ES-I3 (cell line): ENCODE data around the gene ADM2.

Source experiments
- H3K36me3 ChIP-seq: 2 replicates; pipeline ENCODE4 v1.6.1; 2013; ENCODE audit warnings: mild to moderate bottlenecking, low read length, control low read depth, moderate library complexity; ENCODE audit not compliant: insufficient read depth
- H3K4me1 ChIP-seq: 2 replicates; pipeline ENCODE4 v1.6.1; 2013; ENCODE audit warnings: mild to moderate bottlenecking, control low read depth, low read length; ENCODE audit not compliant: insufficient read depth
- H3K9ac ChIP-seq: 2 replicates; pipeline ENCODE4 v1.6.1; 2013; ENCODE audit warnings: low read depth, mild to moderate bottlenecking, low read length, moderate library complexity
- H3K9me3 ChIP-seq: 2 replicates; pipeline ENCODE4 v1.6.1; 2013; ENCODE audit warnings: mild to moderate bottlenecking, low read length, moderate library complexity; ENCODE audit not compliant: control insufficient read depth, insufficient read depth

Gene ADM2

DNA sequence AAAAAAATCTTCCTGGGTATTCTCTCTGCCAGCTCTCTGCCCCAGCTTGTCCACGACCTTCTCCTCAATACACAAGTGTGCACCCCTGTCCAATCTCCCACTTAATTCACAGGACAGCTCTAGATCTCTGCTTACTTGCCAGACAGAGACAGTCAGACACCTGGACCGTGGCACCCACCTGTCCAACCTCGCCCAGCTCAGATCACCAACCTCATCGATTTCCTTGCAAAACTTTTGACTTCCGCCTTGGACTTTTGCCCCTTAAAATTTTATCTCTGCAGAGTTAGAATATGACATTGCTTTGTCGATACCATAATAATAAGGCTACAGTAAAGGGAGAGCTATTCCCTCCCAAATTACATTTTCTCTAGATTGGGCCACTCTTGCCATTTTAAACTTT lies 15.8 kb downstream of the ADM2 start:
- Histone ChIP-seq H3K9me3 (no peaks in the 10 kb centered on the region), H3K36me3 (no peaks in the 10 kb centered on the region), H3K9ac (no peak overlapping the region), H3K4me1 (peaks cover 5% of the 10 kb centered on the region; the same call in 1 of the 2 replicates)

DNA sequence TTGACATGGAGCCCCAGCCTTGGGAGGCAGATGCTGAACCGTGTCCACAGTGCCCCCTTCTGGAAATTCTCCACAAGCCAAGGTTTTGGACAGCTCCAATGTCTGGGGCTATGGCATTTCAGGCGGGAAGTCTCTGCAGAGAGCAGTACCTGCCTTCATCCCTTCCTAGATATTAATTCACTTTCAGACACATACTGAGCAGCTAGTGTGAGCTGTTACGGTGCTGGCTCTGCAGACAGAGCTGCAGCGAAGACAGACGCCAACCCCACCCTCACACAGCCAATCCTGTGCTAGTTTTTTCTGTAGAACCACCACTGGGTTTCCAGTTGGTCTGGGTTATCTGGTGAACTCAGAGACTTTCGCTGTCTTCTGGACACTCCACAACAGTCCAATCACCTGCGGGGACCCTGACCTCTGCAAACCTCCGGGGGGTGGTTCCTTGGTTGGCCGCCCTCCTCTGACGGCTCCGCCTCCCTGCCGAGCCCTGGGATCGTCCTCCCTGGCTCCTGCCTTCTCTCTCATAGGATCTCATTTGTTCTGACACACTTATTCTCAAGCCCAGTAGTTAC lies 17.1 kb downstream of the ADM2 start:
- Histone ChIP-seq H3K9me3 (no peaks in the 10 kb centered on the region), H3K9ac (peak overlapping the region; percentile 40; the same call in 1 of the 2 replicates), H3K4me1 (peaks cover 5% of the 10 kb centered on the region; the same call in 1 of the 2 replicates), H3K36me3 (no peaks in the 10 kb centered on the region)

DNA sequence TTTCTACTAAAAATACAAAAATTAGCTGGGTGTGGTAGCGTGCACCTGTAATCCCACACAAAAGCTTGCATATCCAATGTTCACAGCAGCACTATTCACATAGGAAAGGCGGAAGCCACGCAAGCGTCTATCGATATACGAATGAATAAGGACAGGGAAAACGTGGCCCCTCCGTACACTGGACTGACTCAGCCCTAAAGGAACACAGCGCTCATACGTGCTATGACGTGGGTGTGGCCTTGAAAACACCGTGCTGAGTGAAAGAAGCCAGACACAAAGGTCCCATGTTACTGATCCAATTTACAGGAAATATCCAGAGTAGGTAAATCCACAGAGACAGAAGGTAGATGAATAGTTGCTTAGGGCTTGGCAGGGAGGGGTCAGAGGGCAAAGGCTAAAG lies 19.1 kb downstream of the ADM2 start:
- peaks cover 5% of the 10 kb centered on the region; the same call in 1 of the 2 replicates for H3K4me1 ChIP-seq
- H3K9me3 ChIP-seq = no peaks in the 10 kb centered on the region
- no peak overlapping the region for H3K9ac ChIP-seq
- H3K36me3 ChIP-seq = no peaks in the 10 kb centered on the region

DNA sequence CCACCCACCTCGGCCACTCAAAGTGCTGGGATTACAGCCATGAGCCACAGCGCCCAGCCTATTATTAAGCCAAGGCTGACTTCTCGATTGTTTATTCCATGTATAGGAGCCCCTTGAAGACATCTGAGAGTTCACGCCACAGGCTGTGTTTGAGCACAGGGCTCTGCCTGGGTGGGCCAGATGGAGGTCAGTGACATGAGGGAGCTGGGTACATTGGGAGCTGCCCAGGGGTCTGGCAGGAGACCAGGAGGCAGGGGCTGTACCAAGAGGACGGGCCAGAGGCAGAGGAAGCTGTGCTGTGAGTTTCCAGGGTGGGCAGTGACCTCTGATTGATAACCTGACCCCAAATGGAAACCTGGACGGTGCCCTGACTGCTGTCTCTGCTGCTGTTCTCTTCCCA lies 20.8 kb downstream of the ADM2 start:
- Histone ChIP-seq H3K9me3 (no peaks in the 10 kb centered on the region), H3K4me1 (peaks cover 5% of the 10 kb centered on the region), H3K9ac (no peak overlapping the region), H3K36me3 (no peaks in the 10 kb centered on the region)

DNA sequence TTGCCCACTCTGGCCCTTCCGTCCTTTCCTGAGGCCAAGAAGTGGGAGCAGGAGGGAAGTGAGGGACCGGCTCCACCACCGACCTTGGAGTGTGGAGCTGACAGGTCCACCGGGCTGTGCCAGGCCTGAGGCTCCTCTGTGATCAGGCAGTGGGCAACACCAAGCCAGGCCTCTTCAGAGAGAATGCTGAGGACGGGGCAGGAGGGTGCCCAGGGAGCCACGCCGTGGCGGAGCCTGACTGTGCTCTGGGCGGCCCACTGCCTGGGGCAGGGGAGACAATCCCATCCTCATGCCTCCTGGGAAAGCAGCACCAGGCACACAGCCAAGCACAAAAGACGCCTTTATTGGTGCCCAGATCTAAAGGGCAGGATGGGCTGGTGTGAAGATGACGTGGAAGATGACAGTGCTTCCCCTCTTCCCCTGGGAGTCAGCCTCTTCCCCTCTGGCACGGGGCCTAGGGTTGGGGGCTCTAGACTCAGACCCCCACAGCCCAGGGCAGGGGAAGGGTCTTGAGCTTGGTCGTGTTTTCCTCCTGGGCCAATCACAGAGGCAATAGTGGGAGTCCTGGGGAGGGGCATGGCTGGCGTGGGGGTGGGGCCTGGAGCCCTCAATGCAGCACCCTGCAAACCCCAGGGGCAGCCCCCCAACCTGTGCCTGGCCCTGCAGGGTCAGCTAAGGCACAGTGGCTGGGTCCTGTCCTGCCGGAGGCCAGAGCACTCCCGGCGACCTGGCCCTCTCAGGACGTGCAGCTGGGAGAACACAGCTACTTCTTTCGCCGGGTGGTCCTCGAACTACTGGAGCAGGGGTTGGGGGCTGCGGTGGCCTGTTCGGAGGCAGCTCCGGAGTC lies 21.5 kb downstream of the ADM2 start:
- Histone ChIP-seq H3K36me3 (no peaks in the 10 kb centered on the region), H3K4me1 (peaks cover 5% of the 10 kb centered on the region), H3K9ac (no peak overlapping the region), H3K9me3 (no peaks in the 10 kb centered on the region)

DNA sequence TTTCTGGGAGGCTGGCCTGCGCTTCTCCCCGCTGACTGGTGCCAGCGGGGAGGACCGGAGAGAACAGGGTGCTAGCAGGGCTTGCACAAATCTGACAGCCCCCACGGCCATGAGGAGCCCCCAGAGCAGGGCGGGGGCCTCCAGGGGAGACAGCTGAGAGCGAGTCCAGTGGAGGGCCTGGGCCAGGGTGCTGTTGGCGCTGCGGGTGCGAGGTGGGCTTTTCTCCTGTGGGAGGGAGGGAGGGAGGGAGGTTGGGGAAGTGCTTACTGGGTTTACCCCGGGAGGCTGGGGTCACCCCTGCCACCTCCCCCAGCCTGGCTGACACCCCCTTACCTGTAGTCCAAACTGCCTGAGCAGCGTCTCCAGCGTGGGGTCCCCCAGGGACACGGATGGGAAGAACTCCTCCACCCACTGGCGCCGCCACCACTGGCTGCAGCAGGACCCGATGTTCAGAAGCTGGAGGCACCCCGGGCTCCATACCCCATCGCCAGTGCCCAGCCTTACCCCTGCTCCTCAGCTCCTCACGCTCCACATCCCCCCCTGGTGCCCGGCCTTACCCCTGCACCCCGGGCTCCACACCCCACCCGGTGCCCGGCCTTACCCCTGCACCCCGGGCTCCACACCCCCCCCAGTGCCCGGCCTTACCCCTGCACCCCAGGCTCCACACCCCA lies 22.3 kb downstream of the ADM2 start:
- Histone ChIP-seq H3K36me3 (no peaks in the 10 kb centered on the region), H3K4me1 (peaks cover 3% of the 10 kb centered on the region), H3K9ac (no peak overlapping the region), H3K9me3 (no peaks in the 10 kb centered on the region)

DNA sequence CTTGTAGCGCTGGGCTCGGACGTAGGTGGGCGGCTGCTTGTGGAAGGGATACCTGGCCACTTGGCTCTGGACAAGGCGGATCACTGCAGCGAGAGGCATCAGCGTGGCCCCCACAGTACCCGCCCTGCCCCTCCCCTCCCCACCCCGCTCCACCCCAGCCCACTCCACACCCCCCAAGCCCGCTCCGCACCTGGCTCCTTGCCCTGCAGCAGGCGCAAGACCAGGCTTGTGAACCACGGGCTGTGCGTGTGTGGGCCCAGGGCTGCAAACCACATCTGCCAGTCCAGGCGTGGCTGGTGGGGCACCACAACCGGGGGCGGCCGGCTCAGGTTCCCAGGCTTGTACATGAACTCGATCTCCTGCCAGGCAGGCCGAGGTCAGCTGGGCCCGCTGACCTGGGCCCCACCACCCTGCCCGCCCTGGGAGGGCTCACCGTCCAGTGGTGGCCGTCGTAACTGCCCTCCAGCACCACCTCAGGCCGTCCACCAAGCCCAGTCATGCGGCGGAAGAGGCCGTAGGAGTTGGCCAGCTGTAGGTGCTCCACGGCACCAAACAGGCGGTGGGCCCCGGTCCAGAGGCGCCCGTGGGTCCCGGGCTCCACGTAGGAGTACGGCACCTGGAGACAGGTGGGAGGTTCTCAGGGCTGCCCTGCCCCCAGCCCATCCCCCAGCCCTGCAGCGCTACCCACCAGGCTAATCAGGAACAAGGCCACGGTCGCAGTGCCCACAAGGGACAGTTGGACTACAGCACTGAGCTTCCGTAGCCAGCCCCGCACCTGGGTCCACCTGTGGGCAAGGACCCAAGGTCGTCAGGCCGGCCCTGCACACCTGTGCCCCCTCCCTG lies 23.2 kb downstream of the ADM2 start:
- H3K9ac ChIP-seq = no peak overlapping the region

DNA sequence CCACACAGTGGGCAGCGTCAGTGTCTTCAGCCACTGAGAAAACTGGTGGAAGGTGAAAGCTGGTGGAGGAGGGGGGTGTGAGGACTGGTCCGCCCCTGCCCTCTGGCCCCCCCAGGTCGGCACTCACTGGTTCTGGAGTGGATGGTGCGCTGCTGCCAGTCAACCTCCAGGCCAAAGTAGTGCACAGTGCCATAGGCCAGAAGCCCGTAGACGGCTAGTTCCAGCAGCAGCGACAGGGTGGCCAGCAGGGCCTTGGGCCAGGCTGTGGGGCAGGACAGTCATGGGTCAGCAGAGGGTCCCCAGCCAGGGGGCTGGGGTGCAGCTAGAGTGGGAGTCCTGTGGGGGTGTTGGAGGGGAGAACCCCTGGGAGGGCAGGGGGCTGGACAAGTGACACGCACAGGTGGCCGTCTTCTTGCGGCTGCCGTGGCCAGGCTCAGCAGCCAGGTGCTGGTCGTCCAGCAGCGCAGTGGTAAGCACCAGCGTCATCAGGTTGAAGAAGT lies 24.0 kb downstream of the ADM2 start:
- Histone ChIP-seq H3K9me3 (no peaks in the 10 kb centered on the region), H3K36me3 (no peaks in the 10 kb centered on the region), H3K4me1 (peaks cover 6% of the 10 kb centered on the region; the same call in 1 of the 2 replicates), H3K9ac (no peak overlapping the region)

More for the DNA sequence above, 23.2 kb downstream of the ADM2 start:
- Histone ChIP-seq H3K4me1 (peaks cover 6% of the 10 kb centered on the region; the same call in 1 of the 2 replicates), H3K9me3 (no peaks in the 10 kb centered on the region), H3K36me3 (no peaks in the 10 kb centered on the region)

DNA sequence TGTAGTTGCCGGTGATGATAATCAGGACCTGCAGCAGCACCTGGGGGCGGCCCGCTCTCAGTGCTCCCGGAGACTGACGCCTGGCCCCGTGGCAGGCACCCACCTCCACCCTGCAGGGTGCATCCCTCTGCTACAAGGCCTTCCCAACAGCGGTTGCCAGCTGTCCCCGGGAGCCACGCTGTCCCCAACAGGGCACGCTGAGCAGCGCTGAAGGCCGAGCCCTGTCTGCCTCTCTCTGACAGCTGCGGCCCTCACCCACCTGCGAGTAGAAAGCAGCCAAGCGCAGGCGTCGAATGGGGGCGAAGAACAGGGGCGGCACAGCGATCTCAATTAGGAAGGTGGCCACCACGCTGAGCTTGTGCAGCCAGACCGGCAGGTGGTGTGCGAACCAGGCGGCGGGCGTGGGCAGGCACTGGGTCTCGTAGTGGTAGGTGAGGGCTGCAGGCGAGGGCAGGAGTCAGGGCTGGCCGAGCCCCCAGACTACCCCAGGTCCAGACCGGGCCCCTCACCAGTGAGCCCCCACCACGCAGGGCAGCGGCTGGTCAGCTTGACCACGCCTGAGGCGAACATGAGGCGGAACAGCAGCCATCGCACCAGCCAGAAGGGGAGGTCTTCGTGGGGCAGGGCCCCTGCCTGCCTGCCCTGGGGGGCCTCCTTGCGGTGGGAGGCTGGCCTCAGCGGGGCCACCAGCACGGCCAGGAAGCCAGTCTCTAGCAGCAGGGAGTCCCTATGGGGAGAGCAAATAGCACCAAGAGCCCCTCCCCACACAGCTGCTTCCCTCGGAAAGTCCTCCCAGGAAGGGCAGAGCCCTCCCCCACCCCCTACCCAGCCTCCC lies 24.6 kb downstream of the ADM2 start:
- Histone ChIP-seq H3K9ac (no peak overlapping the region), H3K36me3 (no peaks in the 10 kb centered on the region), H3K9me3 (no peaks in the 10 kb centered on the region), H3K4me1 (peaks cover 6% of the 10 kb centered on the region; the same call in 1 of the 2 replicates)

DNA sequence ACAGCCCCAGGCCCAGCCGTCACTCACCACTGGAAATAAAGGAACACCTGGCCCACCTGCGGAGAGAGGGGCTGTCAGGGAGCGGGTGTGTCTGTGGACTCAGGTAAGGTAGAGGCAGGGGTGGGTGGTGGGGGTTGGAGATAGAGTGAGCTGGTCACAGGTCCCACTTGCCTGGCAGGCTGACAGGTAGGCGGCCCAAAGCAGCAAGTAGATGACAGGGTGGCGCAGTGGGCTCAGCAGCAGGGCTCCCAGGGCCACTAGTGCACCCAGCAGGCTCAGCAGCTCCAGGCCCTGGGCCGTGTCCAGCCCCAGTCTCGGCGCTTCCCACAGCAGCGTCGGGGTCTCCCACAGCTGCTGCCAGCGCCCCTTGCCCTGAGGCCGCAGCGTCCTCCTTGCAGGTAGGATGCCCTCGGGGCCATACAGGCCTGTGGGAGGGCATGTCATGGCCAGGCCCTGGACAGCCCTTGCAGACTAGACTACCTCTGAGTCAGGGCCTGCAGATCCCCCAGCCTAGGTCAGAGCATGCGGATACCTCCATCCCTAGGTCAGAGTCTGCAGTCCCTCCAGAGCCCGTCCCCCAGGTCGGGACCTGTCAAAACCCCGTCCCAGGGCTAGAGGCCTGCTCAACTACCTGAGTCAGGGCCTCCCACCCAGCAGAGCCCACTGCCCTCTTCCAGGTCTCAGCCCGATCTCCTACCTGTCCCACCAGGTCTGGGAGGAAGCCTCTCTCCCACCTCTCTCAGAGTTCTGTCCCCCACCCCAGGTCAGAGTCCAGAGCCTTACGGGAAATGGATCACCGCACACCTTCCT lies 25.5 kb downstream of the ADM2 start:
- Histone ChIP-seq H3K4me1 (peaks cover 6% of the 10 kb centered on the region; the same call in 1 of the 2 replicates), H3K9ac (peak overlapping the region; percentile 55), H3K36me3 (no peaks in the 10 kb centered on the region), H3K9me3 (no peaks in the 10 kb centered on the region)

DNA sequence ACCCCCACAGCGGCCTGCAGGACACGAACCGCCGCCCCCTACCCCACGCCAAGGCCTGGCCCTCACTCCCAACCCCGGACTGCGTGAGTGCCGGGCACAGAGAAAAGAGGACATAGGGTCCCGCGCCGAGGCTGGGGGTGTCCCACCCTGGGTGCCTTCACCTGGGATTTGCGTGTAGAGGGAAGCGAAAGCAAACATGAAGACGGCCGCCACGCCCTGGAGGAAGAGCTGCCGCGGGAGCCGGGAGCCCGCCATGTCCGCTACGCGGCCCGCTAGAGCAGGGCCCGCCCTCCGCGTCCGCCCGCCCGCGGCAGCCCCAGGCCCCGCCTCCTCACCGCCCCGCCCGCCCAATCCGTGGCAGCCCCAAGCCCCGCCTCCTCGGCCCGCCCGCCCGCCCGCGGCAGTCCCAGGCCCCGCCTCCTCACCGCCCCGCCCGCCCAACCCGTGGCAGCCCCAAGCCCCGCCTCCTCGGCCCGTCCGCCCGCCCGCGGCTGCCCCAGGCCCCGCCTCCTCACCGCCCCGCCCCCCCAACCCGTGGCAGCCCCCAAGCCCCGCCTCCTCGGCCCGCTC lies 26.2 kb downstream of the ADM2 start, which contains the start of gene LMF2:
Gene LMF2, minus strand, starts transcription at position 282 of the 570 bp plus-strand sequence. Its CDS starts 27 bp downstream, at position 255.
- H3K9ac ChIP-seq = peak within 1 kb of the TSS; percentile 84
- no peaks in the 10 kb centered on the region for H3K36me3 ChIP-seq
- no peaks in the 10 kb centered on the region for H3K9me3 ChIP-seq
- H3K4me1 ChIP-seq = peaks cover 6% of the 10 kb centered on the region; the same call in 1 of the 2 replicates
